GM12892 (cell line): ENCODE data around the gene CDH4.

Experiments used
- DNase-seq: peaks from one replicate; pipeline ENCODE4 v3.0.0; 2011; ENCODE audit not compliant: insufficient read length
- FAIRE-seq: peaks from 2 replicates; lab custom pipeline; 2011; peaks lifted over from hg19 to GRCh38; lab: Jason Lieb, UNC
- POLR2A ChIP-seq: IDR thresholded peaks from 2 replicates; pipeline ENCODE4 v1.6.1; 2011; ENCODE audit warnings: low read depth, low read length, control low read depth
- POLR2AphosphoS5 ChIP-seq: IDR thresholded peaks from 2 replicates; pipeline ENCODE4 v1.6.1; 2011; ENCODE audit warnings: low read depth, low read length, control low read depth
- TAF1 ChIP-seq: IDR thresholded peaks from 2 replicates; pipeline ENCODE4 v1.6.1; 2011; ENCODE audit warnings: low read depth, mild to moderate bottlenecking, control low read depth, low read length, borderline replicate concordance

CDH4 gene

GRCh38 chr20:61956396-61957342 is 704.6 kb downstream of the CDH4 start:
- DNase-seq: no peak
- no peak for TF ChIP-seq POLR2AphosphoS5
- TF ChIP-seq TAF1: no peak
- no peak for TF ChIP-seq POLR2A
- FAIRE-seq: no peak

- no peak for DNase-seq
- FAIRE-seq: no peak
- TF ChIP-seq TAF1 (no peak), POLR2AphosphoS5 (no peak), POLR2A (no peak)
Measured at GRCh38 chr20:61957961-61958715, 706.1 kb downstream of the CDH4 start.

GRCh38 chr20:61958773-61959700 is 707.0 kb downstream of the CDH4 start:
- DNase-seq (no peak), FAIRE-seq (no peak)
- TF ChIP-seq TAF1: no peak
- no peak for TF ChIP-seq POLR2A
- TF ChIP-seq POLR2AphosphoS5: no peak

GRCh38 chr20:61960836-61961235 is 708.8 kb downstream of the CDH4 start:
- DNase-seq (no peak), FAIRE-seq (no peak)
- no peak for TF ChIP-seq TAF1
- TF ChIP-seq POLR2AphosphoS5: no peak
- TF ChIP-seq POLR2A: no peak

- DNase-seq (no peak), FAIRE-seq (no peak)
- no peak for TF ChIP-seq POLR2A
- TF ChIP-seq POLR2AphosphoS5: no peak
- TF ChIP-seq TAF1: no peak
Measured at GRCh38 chr20:61963149-61963548, 711.1 kb downstream of the CDH4 start.

- no peak for TF ChIP-seq POLR2A
- TF ChIP-seq POLR2AphosphoS5: no peak
- no peak for TF ChIP-seq TAF1
- FAIRE-seq: no peak
Measured at GRCh38 chr20:61963885-61964674, 712.0 kb downstream of the CDH4 start.

GRCh38 chr20:61964675-61965605 is 712.9 kb downstream of the CDH4 start:
- TF ChIP-seq POLR2A (no peak), TAF1 (no peak), POLR2AphosphoS5 (no peak)
- no peak for FAIRE-seq

More at GRCh38 chr20:61963885-61964674, 712.0 kb downstream of the CDH4 start:
- no peak for DNase-seq

GRCh38 chr20:61965606-61966491 is 713.8 kb downstream of the CDH4 start:
- FAIRE-seq: no peak
- TF ChIP-seq TAF1: no peak
- no peak for DNase-seq

More at GRCh38 chr20:61964675-61965605, 712.9 kb downstream of the CDH4 start:
- no peak for DNase-seq
